GM23248 (cell line): Measurements from ENCODE around the gene LRP1.

ENCODE experiments used
- EZH2 ChIP-seq: fragments of 200-600 bp; sonication (generic); IDR thresholded peaks from 2 replicates; pipeline ENCODE4 v1.6.1; 2018; ENCODE audit warnings: antibody characterized with exemption, mild to moderate bottlenecking; ENCODE audit not compliant: insufficient read depth, poor library complexity, severe bottlenecking
- EZH2phosphoT487 ChIP-seq: fragments of 200-600 bp; sonication (generic); IDR thresholded peaks from 2 replicates; pipeline ENCODE4 v1.6.1; 2018; ENCODE audit warnings: antibody characterized with exemption, moderate library complexity, mild to moderate bottlenecking, low read depth; ENCODE audit not compliant: insufficient read depth

GRCh38 chr12:57146961-57147944 is 19.0 kb downstream of the LRP1 start, which contains the start of gene LRP1-AS:
- no peak for TF ChIP-seq EZH2
- no peak for TF ChIP-seq EZH2phosphoT487
